ENCODE measurements around the gene MGLL.

The MGLL gene

GRCh38 chr3:127720161-127720823 is 102.0 kb downstream of the MGLL start:
- H3K27ac ChIP-seq (ENCODE audit: low read depth, low read length) = no peak overlapping the region
- peaks cover 35% of the 10 kb centered on the region for H3K4me1 ChIP-seq (ENCODE audit: control insufficient read depth, insufficient read depth, low read length)
- peaks cover 4% of the 10 kb centered on the region for H3K36me3 ChIP-seq (ENCODE audit: control insufficient read depth, insufficient read depth, low read length)
- H3K9ac ChIP-seq (ENCODE audit: low read length) = no peak overlapping the region
- H3K27me3 ChIP-seq (ENCODE audit: control insufficient read depth, insufficient read depth, low read length) = no peaks in the 10 kb centered on the region
- no peak overlapping the region for H3K4me3 ChIP-seq (ENCODE audit: low read length)

- H3K9ac ChIP-seq (ENCODE audit: low read length) = no peak overlapping the region
- no peaks in the 10 kb centered on the region for H3K27me3 ChIP-seq (ENCODE audit: control insufficient read depth, insufficient read depth, low read length)
- H3K36me3 ChIP-seq (ENCODE audit: control insufficient read depth, insufficient read depth, low read length) = peaks cover 4% of the 10 kb centered on the region
- no peak overlapping the region for H3K4me3 ChIP-seq (ENCODE audit: low read length)
- peaks cover 35% of the 10 kb centered on the region for H3K4me1 ChIP-seq (ENCODE audit: control insufficient read depth, insufficient read depth, low read length)
- H3K27ac ChIP-seq (ENCODE audit: low read depth, low read length) = no peak overlapping the region
These were observed 102.9 kb downstream of the MGLL start for GRCh38 chr3:127719369-127719768.

- H3K27me3 ChIP-seq (ENCODE audit: control insufficient read depth, insufficient read depth, low read length) = no peaks in the 10 kb centered on the region
- peaks cover 4% of the 10 kb centered on the region for H3K36me3 ChIP-seq (ENCODE audit: control insufficient read depth, insufficient read depth, low read length)
- peaks cover 35% of the 10 kb centered on the region for H3K4me1 ChIP-seq (ENCODE audit: control insufficient read depth, insufficient read depth, low read length)
- no peak overlapping the region for H3K27ac ChIP-seq (ENCODE audit: low read depth, low read length)
- H3K9ac ChIP-seq (ENCODE audit: low read length) = no peak overlapping the region
- H3K4me3 ChIP-seq (ENCODE audit: low read length) = no peak overlapping the region
These were observed 103.4 kb downstream of the MGLL start for GRCh38 chr3:127718916-127719290.

- H3K4me3 ChIP-seq (ENCODE audit: low read length) = no peak overlapping the region
- peaks cover 4% of the 10 kb centered on the region for H3K36me3 ChIP-seq (ENCODE audit: control insufficient read depth, insufficient read depth, low read length)
- peaks cover 35% of the 10 kb centered on the region for H3K4me1 ChIP-seq (ENCODE audit: control insufficient read depth, insufficient read depth, low read length)
- no peak overlapping the region for H3K9ac ChIP-seq (ENCODE audit: low read length)
- H3K27ac ChIP-seq (ENCODE audit: low read depth, low read length) = no peak overlapping the region
- H3K27me3 ChIP-seq (ENCODE audit: control insufficient read depth, insufficient read depth, low read length) = no peaks in the 10 kb centered on the region
These were observed 103.9 kb downstream of the MGLL start for GRCh38 chr3:127718245-127718915.

- no peak overlapping the region for H3K9ac ChIP-seq (ENCODE audit: low read length)
These were observed 104.7 kb downstream of the MGLL start for GRCh38 chr3:127717357-127718244.

GRCh38 chr3:127716384-127716783 is 105.9 kb downstream of the MGLL start:
- peaks cover 4% of the 10 kb centered on the region for H3K36me3 ChIP-seq (ENCODE audit: control insufficient read depth, insufficient read depth, low read length)

More at GRCh38 chr3:127717357-127718244, 104.7 kb downstream of the MGLL start:
- H3K4me1 ChIP-seq (ENCODE audit: control insufficient read depth, insufficient read depth, low read length) = peaks cover 28% of the 10 kb centered on the region
- H3K27me3 ChIP-seq (ENCODE audit: control insufficient read depth, insufficient read depth, low read length) = no peaks in the 10 kb centered on the region
- peaks cover 4% of the 10 kb centered on the region for H3K36me3 ChIP-seq (ENCODE audit: control insufficient read depth, insufficient read depth, low read length)
- no peak overlapping the region for H3K27ac ChIP-seq (ENCODE audit: low read depth, low read length)
- H3K4me3 ChIP-seq (ENCODE audit: low read length) = no peak overlapping the region

GRCh38 chr3:127715532-127715931 is 106.8 kb downstream of the MGLL start:
- Histone ChIP-seq H3K36me3 (ENCODE audit: control insufficient read depth, insufficient read depth, low read length) (peaks cover 4% of the 10 kb centered on the region), H3K4me3 (ENCODE audit: low read length) (no peak overlapping the region), H3K9ac (ENCODE audit: low read length) (no peak overlapping the region), H3K27me3 (ENCODE audit: control insufficient read depth, insufficient read depth, low read length) (no peaks in the 10 kb centered on the region), H3K27ac (ENCODE audit: low read depth, low read length) (no peak overlapping the region), H3K4me1 (ENCODE audit: control insufficient read depth, insufficient read depth, low read length) (peaks cover 13% of the 10 kb centered on the region)

More at GRCh38 chr3:127716384-127716783, 105.9 kb downstream of the MGLL start:
- Histone ChIP-seq H3K27ac (ENCODE audit: low read depth, low read length) (no peak overlapping the region), H3K4me3 (ENCODE audit: low read length) (no peak overlapping the region), H3K4me1 (ENCODE audit: control insufficient read depth, insufficient read depth, low read length) (peaks cover 18% of the 10 kb centered on the region), H3K27me3 (ENCODE audit: control insufficient read depth, insufficient read depth, low read length) (no peaks in the 10 kb centered on the region), H3K9ac (ENCODE audit: low read length) (no peak overlapping the region)

- Histone ChIP-seq H3K36me3 (ENCODE audit: control insufficient read depth, insufficient read depth, low read length) (no peaks in the 10 kb centered on the region), H3K4me3 (ENCODE audit: low read length) (no peak overlapping the region), H3K9ac (ENCODE audit: low read length) (no peak overlapping the region), H3K27ac (ENCODE audit: low read depth, low read length) (no peak overlapping the region), H3K27me3 (ENCODE audit: control insufficient read depth, insufficient read depth, low read length) (no peaks in the 10 kb centered on the region), H3K4me1 (ENCODE audit: control insufficient read depth, insufficient read depth, low read length) (peaks cover 20% of the 10 kb centered on the region)
These were observed 107.4 kb downstream of the MGLL start for GRCh38 chr3:127714866-127715265.

GRCh38 chr3:127714125-127714571 is 108.2 kb downstream of the MGLL start:
- Histone ChIP-seq H3K27me3 (ENCODE audit: control insufficient read depth, insufficient read depth, low read length) (no peaks in the 10 kb centered on the region), H3K4me3 (ENCODE audit: low read length) (no peak overlapping the region), H3K27ac (ENCODE audit: low read depth, low read length) (no peak overlapping the region), H3K9ac (ENCODE audit: low read length) (no peak overlapping the region), H3K4me1 (ENCODE audit: control insufficient read depth, insufficient read depth, low read length) (peaks cover 25% of the 10 kb centered on the region), H3K36me3 (ENCODE audit: control insufficient read depth, insufficient read depth, low read length) (no peaks in the 10 kb centered on the region)

GRCh38 chr3:127712881-127713771 is 109.2 kb downstream of the MGLL start:
- Histone ChIP-seq H3K4me3 (ENCODE audit: low read length) (no peak overlapping the region), H3K36me3 (ENCODE audit: control insufficient read depth, insufficient read depth, low read length) (no peaks in the 10 kb centered on the region), H3K27me3 (ENCODE audit: control insufficient read depth, insufficient read depth, low read length) (no peaks in the 10 kb centered on the region), H3K9ac (ENCODE audit: low read length) (no peak overlapping the region), H3K4me1 (ENCODE audit: control insufficient read depth, insufficient read depth, low read length) (peaks cover 22% of the 10 kb centered on the region), H3K27ac (ENCODE audit: low read depth, low read length) (no peak overlapping the region)

GRCh38 chr3:127712461-127712860 is 109.9 kb downstream of the MGLL start:
- Histone ChIP-seq H3K9ac (ENCODE audit: low read length) (no peak overlapping the region), H3K27ac (ENCODE audit: low read depth, low read length) (no peak overlapping the region)

More at GRCh38 chr3:127712461-127712860, 109.9 kb downstream of the MGLL start:
- H3K36me3 ChIP-seq (ENCODE audit: control insufficient read depth, insufficient read depth, low read length) = no peaks in the 10 kb centered on the region
- H3K4me3 ChIP-seq (ENCODE audit: low read length) = no peak overlapping the region
- H3K27me3 ChIP-seq (ENCODE audit: control insufficient read depth, insufficient read depth, low read length) = no peaks in the 10 kb centered on the region
- peaks cover 26% of the 10 kb centered on the region for H3K4me1 ChIP-seq (ENCODE audit: control insufficient read depth, insufficient read depth, low read length)
